ENCODE results near the gene SNU13.

GRCh38 chr22:41661713-41662112 is 27.0 kb downstream of the SNU13 start:
- TF ChIP-seq, protein P1, sequence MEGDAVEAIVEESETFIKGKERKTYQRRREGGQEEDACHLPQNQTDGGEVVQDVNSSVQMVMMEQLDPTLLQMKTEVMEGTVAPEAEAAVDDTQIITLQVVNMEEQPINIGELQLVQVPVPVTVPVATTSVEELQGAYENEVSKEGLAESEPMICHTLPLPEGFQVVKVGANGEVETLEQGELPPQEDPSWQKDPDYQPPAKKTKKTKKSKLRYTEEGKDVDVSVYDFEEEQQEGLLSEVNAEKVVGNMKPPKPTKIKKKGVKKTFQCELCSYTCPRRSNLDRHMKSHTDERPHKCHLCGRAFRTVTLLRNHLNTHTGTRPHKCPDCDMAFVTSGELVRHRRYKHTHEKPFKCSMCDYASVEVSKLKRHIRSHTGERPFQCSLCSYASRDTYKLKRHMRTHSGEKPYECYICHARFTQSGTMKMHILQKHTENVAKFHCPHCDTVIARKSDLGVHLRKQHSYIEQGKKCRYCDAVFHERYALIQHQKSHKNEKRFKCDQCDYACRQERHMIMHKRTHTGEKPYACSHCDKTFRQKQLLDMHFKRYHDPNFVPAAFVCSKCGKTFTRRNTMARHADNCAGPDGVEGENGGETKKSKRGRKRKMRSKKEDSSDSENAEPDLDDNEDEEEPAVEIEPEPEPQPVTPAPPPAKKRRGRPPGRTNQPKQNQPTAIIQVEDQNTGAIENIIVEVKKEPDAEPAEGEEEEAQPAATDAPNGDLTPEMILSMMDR (IDR thresholded peaks at IDR 0.05; ENCODE audit: poor library complexity, severe bottlenecking) = no peak
- no peak for TF ChIP-seq EP300 (conservative IDR thresholded peaks at IDR 0.05; ENCODE audit: poor library complexity, severe bottlenecking)
- no peak for TF ChIP-seq TAF1 (IDR thresholded peaks at IDR 0.05; ENCODE audit: low read depth)
- no peak for TF ChIP-seq EZH2 (IDR thresholded peaks at IDR 0.05; ENCODE audit: borderline replicate concordance, insufficient read depth, low read length, poor library complexity, severe bottlenecking)

Measured in neural cell (in vitro differentiated cells).